ENCODE measurements around the gene FNDC3B.

GRCh38 chr3:171995486-171995885, 43.9 kb upstream of the FNDC3B start:
- TF ChIP-seq CTCF (IDR thresholded peaks at IDR 0.05; ENCODE audit: low read depth, low read length): no peak
- TF ChIP-seq POLR2A (IDR thresholded peaks at IDR 0.05; ENCODE audit: extremely low read depth, insufficient read length): no peak
- no peak for TF ChIP-seq MAX (IDR thresholded peaks at IDR 0.05; ENCODE audit: low read depth, low read length)
